ENCODE data around the gene DIMT1. TPM values are rescaled to one million over a fixed set of nuclear protein-coding genes. Genes with fewer than 3 reads are reported as not detected.

The DIMT1 gene
- total and polyA plus RNA-seq, 2 of the 8 experiments (the other 6 are each of a cell fraction or from before 2014, with no cell fraction given): 19.3 to 42.1 TPM

- Histone ChIP-seq H3K9ac (replicated peaks in 1 of 4; ENCODE audit: extremely low read depth in 1 of 4, low read depth in 3 of 4, low read length in 3 of 4) (no peak overlapping the region), H2BK15ac (ENCODE audit: low read length) (no peak overlapping the region), H4K8ac (ENCODE audit: extremely low read depth, insufficient read depth, low read length) (no peak overlapping the region), H3K23ac (ENCODE audit: insufficient read length) (no peak overlapping the region), H2AFZ (ENCODE audit: low read length) (no peak overlapping the region), H3K36me3 (ENCODE audit: control insufficient read depth in 2 of 4, insufficient read depth in 4 of 4, low read length in 3 of 4) (peaks cover 2 to 60% (median 41%) of the 10 kb centered on the region in 4 experiments), H3K9me3 (ENCODE audit: insufficient read depth in 2 of 2, low read depth in 1 of 2, low read length in 1 of 2) (no peaks in the 10 kb centered on the region), H3K27me3 (replicated peaks in 1 of 4; ENCODE audit: control insufficient read depth in 3 of 4, extremely low read depth in 1 of 4, insufficient read depth in 3 of 4, low read length in 3 of 4) (no peaks in the 10 kb centered on the region), H3K4ac (replicated peaks; ENCODE audit: insufficient read length, low read depth, low read length) (no peak overlapping the region), H3K14ac (ENCODE audit: insufficient read length) (no peak overlapping the region), H4K5ac (ENCODE audit: insufficient read length, low read depth, low read length) (no peak overlapping the region), H3K79me2 (ENCODE audit: control insufficient read depth in 1 of 2, insufficient read depth in 2 of 2, low read length in 2 of 2) (no peaks in the 10 kb centered on the region), H2AK5ac (ENCODE audit: low read depth, low read length) (no peak overlapping the region), H3K23me2 (ENCODE audit: low read depth, low read length) (no peaks in the 10 kb centered on the region), H2BK5ac (ENCODE audit: low read depth, low read length) (no peak overlapping the region), H2BK12ac (ENCODE audit: low read depth, low read length) (no peak overlapping the region), H2BK20ac (ENCODE audit: low read length) (no peak overlapping the region), H4K91ac (replicated peaks; ENCODE audit: insufficient read length, low read length) (no peak overlapping the region), H2BK120ac (replicated peaks; ENCODE audit: low read depth, low read length) (no peak overlapping the region), H3K79me1 (ENCODE audit: low read depth, low read length) (no peaks in the 10 kb centered on the region), H3K4me1 (replicated peaks in 1 of 4; ENCODE audit: control insufficient read depth in 3 of 4, insufficient read depth in 4 of 4, low read length in 3 of 4) (no peaks in the 10 kb centered on the region), H3K4me3 (ENCODE audit: extremely low read depth in 1 of 4, insufficient read depth in 2 of 4, low read depth in 3 of 4, low read length in 4 of 4) (no peak overlapping the region), H3K18ac (ENCODE audit: extremely low read depth, low read length) (no peak overlapping the region), H4K20me1 (replicated peaks in 1 of 2; ENCODE audit: control insufficient read depth in 1 of 2, insufficient read depth in 2 of 2, low read length in 2 of 2) (peaks cover 0 to under 1% of the 10 kb centered on the region in 2 experiments), H3K56ac (replicated peaks; ENCODE audit: insufficient read length, low read depth, low read length) (no peak overlapping the region), H3K27ac (ENCODE audit: low read depth, low read length) (no peak overlapping the region), H3K4me2 (ENCODE audit: insufficient read depth in 1 of 2, low read depth in 2 of 2, low read length in 2 of 2) (no peak overlapping the region)
- FAIRE-seq: no peak
- CTCF ChIA-PET (ENCODE audit: partially characterized antibody): no interaction called here
- DNase-seq (ENCODE audit: low read depth in 1 of 2, low spot score in 2 of 2): no peak
- TF ChIP-seq RAD21 (IDR thresholded peaks at IDR 0.05 in 1 of 2, conservative IDR thresholded peaks at IDR 0.05 in 1 of 2; ENCODE audit: low read depth in 2 of 2, low read length in 2 of 2): no peak
- no peak for TF ChIP-seq BRCA1 (IDR thresholded peaks at IDR 0.05; ENCODE audit: low read depth, low read length)
- no peak for TF ChIP-seq TCF12 (IDR thresholded peaks at IDR 0.05; ENCODE audit: low read depth, low read length)
- POLR2A ChIA-PET (ENCODE audit: partially characterized antibody): no interaction called here
Observed at GRCh38 chr5:62375627-62376026, 28.1 kb downstream of the DIMT1 start.
